ENCODE results near the gene GRXCR2. TPM values are rescaled to one million over a fixed set of nuclear protein-coding genes. Genes with fewer than 3 reads are reported as not detected.
A peak's percentile ranks its signal among the peaks of the same experiment; 100 is the strongest.

GRXCR2 gene
- total RNA-seq, 1 donor from 2014 or later = not detected

DNA sequence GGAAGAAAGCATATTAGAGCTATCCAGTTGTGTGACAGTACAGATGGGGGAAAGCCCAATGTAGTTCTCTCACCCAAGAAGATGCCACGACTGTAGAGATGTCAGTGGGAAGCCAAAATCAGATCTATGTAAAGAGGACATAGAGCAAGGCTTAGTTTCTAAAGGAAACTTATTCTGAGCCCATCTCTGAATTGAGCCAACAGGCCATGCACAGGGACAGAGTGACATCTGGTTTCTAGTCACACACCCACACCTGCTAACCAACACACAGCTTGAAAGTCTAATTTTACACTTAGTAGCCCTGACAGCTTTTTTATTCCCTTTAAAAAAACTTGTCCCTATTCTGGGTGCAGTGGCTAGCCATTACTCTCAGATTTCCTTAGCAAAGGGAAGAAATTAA, 59.9 kb downstream of the GRXCR2 start:
- no peak overlapping the region for H3K4me2 ChIP-seq (ENCODE audit: low read length)
- TF ChIP-seq EZH2 (IDR thresholded peaks at IDR 0.05; ENCODE audit: insufficient read depth, low read length) = no peak
- TF ChIP-seq, protein P1, sequence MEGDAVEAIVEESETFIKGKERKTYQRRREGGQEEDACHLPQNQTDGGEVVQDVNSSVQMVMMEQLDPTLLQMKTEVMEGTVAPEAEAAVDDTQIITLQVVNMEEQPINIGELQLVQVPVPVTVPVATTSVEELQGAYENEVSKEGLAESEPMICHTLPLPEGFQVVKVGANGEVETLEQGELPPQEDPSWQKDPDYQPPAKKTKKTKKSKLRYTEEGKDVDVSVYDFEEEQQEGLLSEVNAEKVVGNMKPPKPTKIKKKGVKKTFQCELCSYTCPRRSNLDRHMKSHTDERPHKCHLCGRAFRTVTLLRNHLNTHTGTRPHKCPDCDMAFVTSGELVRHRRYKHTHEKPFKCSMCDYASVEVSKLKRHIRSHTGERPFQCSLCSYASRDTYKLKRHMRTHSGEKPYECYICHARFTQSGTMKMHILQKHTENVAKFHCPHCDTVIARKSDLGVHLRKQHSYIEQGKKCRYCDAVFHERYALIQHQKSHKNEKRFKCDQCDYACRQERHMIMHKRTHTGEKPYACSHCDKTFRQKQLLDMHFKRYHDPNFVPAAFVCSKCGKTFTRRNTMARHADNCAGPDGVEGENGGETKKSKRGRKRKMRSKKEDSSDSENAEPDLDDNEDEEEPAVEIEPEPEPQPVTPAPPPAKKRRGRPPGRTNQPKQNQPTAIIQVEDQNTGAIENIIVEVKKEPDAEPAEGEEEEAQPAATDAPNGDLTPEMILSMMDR (IDR thresholded peaks at IDR 0.05; ENCODE audit: insufficient read depth, low read depth, low read length) = no peak
- H3K9me3 ChIP-seq (ENCODE audit: insufficient read depth, low read depth, low read length) = no peaks in the 10 kb centered on the region
- DNase-seq (ENCODE audit: low read depth) (no peak), FAIRE-seq (no peak)
- no peak overlapping the region for H3K4me3 ChIP-seq (ENCODE audit: insufficient read depth, low read depth, low read length)
- no peaks in the 10 kb centered on the region for H3K79me2 ChIP-seq (ENCODE audit: insufficient read depth, low read length)
- Mint-ChIP-seq H3K9me3 (ENCODE audit: unreplicated experiment) (no peaks in the 10 kb centered on the region), H3K4me3 (ENCODE audit: unreplicated experiment) (no peak overlapping the region), H3K36me3 (ENCODE audit: low read depth, unreplicated experiment) (peaks cover 2% of the 10 kb centered on the region), H3K27ac (ENCODE audit: unreplicated experiment) (no peak overlapping the region), H3K27me3 (ENCODE audit: low read depth, unreplicated experiment) (no peaks in the 10 kb centered on the region), H3K4me1 (ENCODE audit: low read depth, unreplicated experiment) (no peaks in the 10 kb centered on the region)
- no peaks in the 10 kb centered on the region for H4K20me1 ChIP-seq (ENCODE audit: insufficient read depth, low read length)
- no peak overlapping the region for H3K27ac ChIP-seq (ENCODE audit: low read depth, low read length)
- peaks cover 6% of the 10 kb centered on the region for H3K36me3 ChIP-seq (ENCODE audit: insufficient read depth, low read length)
- H3K4me1 ChIP-seq (ENCODE audit: insufficient read depth, low read length) = no peaks in the 10 kb centered on the region
- H3K9ac ChIP-seq (ENCODE audit: low read length) = no peak overlapping the region
- H3K27me3 ChIP-seq (ENCODE audit: insufficient read depth, low read length) = no peaks in the 10 kb centered on the region
- no peak overlapping the region for H2AFZ ChIP-seq (ENCODE audit: low read depth, low read length)

DNA sequence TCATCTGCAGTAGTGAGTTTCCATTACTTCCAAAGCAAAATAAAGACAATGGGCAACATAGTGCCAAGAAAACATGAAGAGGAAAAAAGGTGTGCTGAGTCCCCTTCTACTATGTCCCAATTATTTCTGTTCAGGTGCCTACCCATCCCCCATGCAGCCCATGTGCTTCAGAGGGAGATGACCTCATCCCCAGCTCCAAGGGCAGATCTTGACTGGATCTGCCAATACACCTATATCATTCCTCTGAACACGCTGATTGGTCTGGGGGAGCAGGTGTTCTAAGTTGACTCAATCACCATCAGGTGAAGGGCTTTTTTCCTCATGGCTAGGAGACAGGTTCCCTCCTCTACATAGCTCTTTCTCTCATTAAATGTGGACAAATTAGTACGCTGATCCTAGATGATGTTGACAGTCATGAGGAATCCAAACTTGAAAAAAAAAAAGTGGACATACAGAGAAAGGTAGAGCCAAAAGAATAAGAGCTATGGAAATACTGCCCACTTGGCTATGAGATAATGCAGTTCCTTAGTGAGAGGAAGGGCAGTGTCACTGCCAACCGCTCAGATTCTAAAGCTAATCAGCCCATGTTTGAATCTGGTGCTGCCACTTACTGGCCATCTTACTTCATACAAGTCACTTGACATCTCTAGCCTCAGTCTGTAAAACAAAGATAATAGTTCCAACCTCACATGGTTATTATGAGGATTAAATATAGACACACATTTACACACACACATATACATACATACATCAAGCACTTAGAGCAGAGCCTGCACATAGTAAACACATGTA, 60.8 kb downstream of the GRXCR2 start:
- Mint-ChIP-seq H3K4me3 (ENCODE audit: unreplicated experiment) (no peak overlapping the region), H3K4me1 (ENCODE audit: low read depth, unreplicated experiment) (no peaks in the 10 kb centered on the region), H3K9me3 (ENCODE audit: unreplicated experiment) (no peaks in the 10 kb centered on the region), H3K27me3 (ENCODE audit: low read depth, unreplicated experiment) (no peaks in the 10 kb centered on the region), H3K36me3 (ENCODE audit: low read depth, unreplicated experiment) (peaks cover 2% of the 10 kb centered on the region), H3K27ac (ENCODE audit: unreplicated experiment) (peak overlapping the region; percentile 37)
- Histone ChIP-seq H4K20me1 (ENCODE audit: insufficient read depth, low read length) (no peaks in the 10 kb centered on the region), H2AFZ (ENCODE audit: low read depth, low read length) (no peak overlapping the region), H3K4me2 (ENCODE audit: low read length) (no peak overlapping the region), H3K79me2 (ENCODE audit: insufficient read depth, low read length) (no peaks in the 10 kb centered on the region), H3K27ac (ENCODE audit: low read depth, low read length) (no peak overlapping the region), H3K4me1 (ENCODE audit: insufficient read depth, low read length) (no peaks in the 10 kb centered on the region), H3K4me3 (ENCODE audit: insufficient read depth, low read depth, low read length) (no peak overlapping the region), H3K27me3 (ENCODE audit: insufficient read depth, low read length) (no peaks in the 10 kb centered on the region), H3K9me3 (ENCODE audit: insufficient read depth, low read depth, low read length) (no peaks in the 10 kb centered on the region), H3K36me3 (ENCODE audit: insufficient read depth, low read length) (peaks cover 4% of the 10 kb centered on the region), H3K9ac (ENCODE audit: low read length) (no peak overlapping the region)
- DNase-seq (ENCODE audit: low read depth) = peak; percentile 17
- peak; percentile 32 for FAIRE-seq
- no peak for TF ChIP-seq EZH2 (IDR thresholded peaks at IDR 0.05; ENCODE audit: insufficient read depth, low read length)
- TF ChIP-seq, protein P1 (IDR thresholded peaks at IDR 0.05; ENCODE audit: insufficient read depth, low read depth, low read length) = no peak

Other genes with a start within 250 kb of the GRXCR2 start
- 9.2 and 9.9 TPM in 2 replicates for gene PRELID2, start 37.7 kb downstream of the GRXCR2 start, total RNA-seq
- gene SH3RF2, start 63.6 kb upstream of the GRXCR2 start, total RNA-seq = 8.6 and 12.3 TPM in 2 replicates
- gene PLAC8L1, start 232.6 kb upstream of the GRXCR2 start, total RNA-seq = 2.0 and 2.7 TPM in 2 replicates

Measured in astrocyte (in vitro differentiated cells and primary cell).